HCT116 (cell line): ENCODE measurements around the gene ARAP1.

Experiments used
- CTCF ChIP-seq, 3 experiments: fragments of 200-600 bp in 1 of 3; sonication (generic) in 1 of 3; IDR thresholded peaks in 2 of 3; conservative IDR thresholded peaks in 1 of 3; 2 replicates each; pipeline ENCODE4 v1.5.1; 2012 to 2017; ENCODE audit warnings: low read depth in 2 of 3, low read length in 2 of 3, antibody characterized with exemption in 1 of 3, borderline replicate concordance in 1 of 3, control low read depth in 1 of 3, mild to moderate bottlenecking in 1 of 3, mixed read lengths in 1 of 3, mixed run types in 1 of 3, moderate library complexity in 1 of 3; ENCODE audit not compliant: insufficient read depth in 1 of 3
- EZH2 ChIP-seq: fragments of 200-600 bp; sonication (generic); IDR thresholded peaks from 2 replicates; pipeline ENCODE4 v1.6.1; 2017; ENCODE audit warnings: antibody characterized with exemption, mixed run types
- FOSL1 ChIP-seq: IDR thresholded peaks from 2 replicates; pipeline ENCODE4 v1.6.1; 2012; ENCODE audit warnings: low read depth
- MAX ChIP-seq: IDR thresholded peaks from 2 replicates; pipeline ENCODE4 v1.6.1; 2012
- POLR2A ChIP-seq: IDR thresholded peaks from 2 replicates; pipeline ENCODE4 v1.7.0; 2011; ENCODE audit warnings: borderline replicate concordance; ENCODE audit not compliant: insufficient read depth, insufficient read length; ENCODE audit errors: extremely low read depth
- RAD21 ChIP-seq: IDR thresholded peaks from 2 replicates; pipeline ENCODE4 v1.6.1; 2012; ENCODE audit warnings: low read depth, mild to moderate bottlenecking
- SIN3A ChIP-seq: IDR thresholded peaks from 2 replicates; pipeline ENCODE4 v1.6.1; 2012; ENCODE audit warnings: low read depth
- SP1 ChIP-seq: IDR thresholded peaks from 2 replicates; pipeline ENCODE4 v1.6.1; 2012; ENCODE audit warnings: low read depth
- YY1 ChIP-seq: IDR thresholded peaks from 2 replicates; pipeline ENCODE4 v1.6.1; 2011; ENCODE audit warnings: low read length, low read depth, moderate library complexity, mild to moderate bottlenecking; ENCODE audit not compliant: insufficient replicate concordance; ENCODE audit errors: extremely low read depth

- TF ChIP-seq RAD21, result no peak
- no peak; the same call in 1 of the 2 replicates for TF ChIP-seq FOSL1
- no peak for TF ChIP-seq CTCF (IDR thresholded peaks at IDR 0.05 in 2 of 3, conservative IDR thresholded peaks at IDR 0.05 in 1 of 3; ENCODE audit: borderline replicate concordance in 1 of 3, insufficient read depth in 1 of 3, low read depth in 2 of 3, low read length in 2 of 3)
- TF ChIP-seq SP1, result no peak; the same call in 1 of the 2 replicates
- no peak for TF ChIP-seq POLR2A
- TF ChIP-seq EZH2, result no peak
- peak; percentile 77 for TF ChIP-seq MAX
- TF ChIP-seq SIN3A, result no peak
- TF ChIP-seq YY1, result no peak
Observed at GRCh38 chr11:72637198-72637597, 115.0 kb downstream of the ARAP1 start.
